PFSK-1 (cell line): ENCODE measurements around the gene SETBP1.

Source experiments
- FOXP2 ChIP-seq: optimal IDR thresholded peaks from 2 replicates; pipeline ENCODE3; 2011; ENCODE audit warnings: borderline replicate concordance, control low read depth, inconsistent platforms; ENCODE audit not compliant: insufficient read depth; ENCODE audit errors: extremely low read length, extremely low read depth
- POLR2AphosphoS5 ChIP-seq: IDR thresholded peaks from 2 replicates; pipeline ENCODE4 v1.6.1; 2012; ENCODE audit warnings: low read depth, mild to moderate bottlenecking, control low read depth, low read length, moderate library complexity
- REST ChIP-seq, 2 experiments: IDR thresholded peaks; 2 replicates each; pipeline versions ENCODE4 v1.6.1 to v1.8.0; 2011 to 2012; ENCODE audit warnings: low read depth in 2 of 2, low read length in 2 of 2, control low read depth in 1 of 2, inconsistent platforms in 1 of 2, mild to moderate bottlenecking in 1 of 2, moderate library complexity in 1 of 2; ENCODE audit not compliant: insufficient read depth in 1 of 2
- SIN3A ChIP-seq: IDR thresholded peaks from 2 replicates; pipeline ENCODE4 v1.6.1; 2012; ENCODE audit warnings: mild to moderate bottlenecking, low read length, moderate library complexity, borderline replicate concordance; ENCODE audit not compliant: insufficient read depth
- TAF1 ChIP-seq: IDR thresholded peaks from 2 replicates; pipeline ENCODE4 v1.6.1; 2012; ENCODE audit warnings: low read length, control low read depth, borderline replicate concordance; ENCODE audit not compliant: insufficient read depth

SETBP1 gene

DNA sequence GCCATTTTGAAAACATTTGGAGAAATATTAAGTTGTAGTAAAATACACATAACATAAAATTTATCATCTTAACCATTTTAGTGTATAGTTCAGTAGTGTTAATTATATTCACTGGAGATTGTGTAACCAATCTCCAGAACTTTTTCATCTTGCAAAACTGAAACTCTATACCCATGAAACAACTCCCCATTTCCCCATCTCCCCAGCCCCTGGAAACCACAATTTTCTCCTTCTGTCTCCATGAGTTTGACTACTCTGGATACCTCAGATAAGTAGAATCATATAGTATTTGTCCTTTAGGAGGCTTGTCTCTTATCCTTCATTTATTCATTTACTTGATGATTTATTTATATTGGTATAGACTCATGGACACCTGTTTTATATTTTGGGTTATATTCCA is 392.9 kb downstream of the SETBP1 start:
- TF ChIP-seq SIN3A (no peak), REST (IDR thresholded peaks at IDR 0.05; ENCODE audit: insufficient read depth in 1 of 2, low read depth in 2 of 2, low read length in 2 of 2) (no peak), FOXP2 (no peak), TAF1 (no peak), POLR2AphosphoS5 (no peak)

DNA sequence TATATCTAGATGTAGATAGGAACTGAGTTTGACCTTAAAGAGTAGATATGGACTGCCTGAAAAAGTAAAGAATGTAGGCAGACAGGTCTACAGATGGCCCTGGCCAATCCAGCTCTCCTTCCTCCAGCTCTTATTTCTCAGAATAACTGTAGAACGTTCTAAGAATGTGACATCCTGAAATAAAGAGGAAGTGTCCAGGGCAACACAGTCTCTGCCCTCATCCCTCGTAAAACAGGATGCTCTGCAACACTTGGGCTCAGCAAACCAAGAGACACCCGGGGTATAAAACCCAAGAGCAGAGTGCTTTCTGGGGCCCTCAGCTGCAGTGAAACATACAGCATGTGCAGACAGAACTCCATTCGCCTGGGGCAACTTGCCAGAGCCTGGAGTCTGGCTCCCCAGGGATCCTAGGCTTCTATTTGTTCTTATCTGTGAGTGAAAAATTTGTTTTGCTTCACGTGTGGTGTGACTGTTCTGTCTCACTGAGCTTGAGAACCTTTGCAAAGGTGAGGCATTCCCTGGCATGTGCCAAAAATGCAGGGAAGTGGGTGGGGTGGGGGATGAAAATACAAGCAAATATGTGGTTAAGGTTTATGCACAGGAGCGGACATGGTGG is 401.0 kb downstream of the SETBP1 start:
- TF ChIP-seq SIN3A (no peak), POLR2AphosphoS5 (no peak), REST (IDR thresholded peaks at IDR 0.05; ENCODE audit: insufficient read depth in 1 of 2, low read depth in 2 of 2, low read length in 2 of 2) (no peak), TAF1 (no peak), FOXP2 (no peak)

GRCh38 chr18:45083226-45083855 is 402.7 kb downstream of the SETBP1 start:
- no peak for TF ChIP-seq TAF1
- TF ChIP-seq REST (IDR thresholded peaks at IDR 0.05; ENCODE audit: insufficient read depth in 1 of 2, low read depth in 2 of 2, low read length in 2 of 2) = no peak
- no peak for TF ChIP-seq POLR2AphosphoS5
- TF ChIP-seq SIN3A = no peak
- no peak for TF ChIP-seq FOXP2

DNA sequence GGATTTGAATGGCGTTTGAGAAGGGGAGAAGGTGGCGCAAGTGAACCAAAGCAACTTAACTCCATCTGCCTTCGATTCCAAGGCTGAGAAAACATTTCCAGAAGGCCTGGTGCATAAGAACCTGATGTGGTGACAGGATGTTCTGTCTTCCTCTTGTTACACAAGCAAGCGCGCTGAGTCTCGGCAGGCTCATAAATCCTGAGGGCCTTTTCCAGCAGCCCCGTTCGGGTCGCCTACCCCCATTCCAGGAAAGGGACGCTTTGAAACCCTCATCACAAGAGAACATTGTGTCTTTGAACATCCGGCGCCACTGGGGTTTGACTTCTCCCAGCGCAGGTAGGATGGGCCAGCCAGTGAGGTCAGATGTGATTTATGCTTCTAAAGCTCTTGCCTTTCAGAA is 403.5 kb downstream of the SETBP1 start:
- TF ChIP-seq POLR2AphosphoS5 (no peak), SIN3A (no peak), TAF1 (no peak), FOXP2 (no peak), REST (IDR thresholded peaks at IDR 0.05; ENCODE audit: insufficient read depth in 1 of 2, low read depth in 2 of 2, low read length in 2 of 2) (no peak)
